HepG2 (cell line): ENCODE measurements around the gene UBE2I. TPM values are rescaled to one million over a fixed set of nuclear protein-coding genes. Genes with fewer than 3 reads are reported as not detected.

Experiments
- ATAC-seq: fragments of 200-7000 bp; cut with Tn5 transposase; 3 replicates; pipeline ENCODE4 v1.9.1; 2020; ENCODE audit warnings: mild to moderate bottlenecking, moderate library complexity
- BruUV-seq: library from RNA; stranded (reverse); fragments of 400-500 nt; replicated peaks from 2 replicates; lab custom pipeline; 2021; lab: Mats Ljungman, UMichigan
- CTCF ChIA-PET: fragments of 300-600 bp; formaldehyde crosslinking; extraction: SDS; loops from one replicate; lab custom pipeline; 2021; ENCODE audit warnings: low total read pairs, inconsistent platforms, low intra/inter-chr PET ratio; lab: Yijun Ruan, JAX
- POLR2A ChIA-PET: fragments of 350-600 bp; sonication (Branson Sonifier 250); formaldehyde crosslinking; loops from one replicate; lab custom pipeline; 2020; ENCODE audit warnings: antibody characterized with exemption, inconsistent platforms; lab: Yijun Ruan, JAX
- DNase-seq: peaks from one replicate; pipeline ENCODE4 v3.0.0-alpha.2; 2015; ENCODE audit warnings: low spot score
- FAIRE-seq: peaks from 3 replicates; lab custom pipeline; 2011; peaks lifted over from hg19 to GRCh38; lab: Jason Lieb, UNC
- H2AFZ ChIP-seq: one replicate; pipeline ENCODE4 v1.6.1; 2011; ENCODE audit warnings: low read length, inconsistent platforms
- H3K27ac ChIP-seq: fragments of 300-600 bp; 3 replicates; pipeline ENCODE4 v1.8.0; 2011; ENCODE audit warnings: mixed run types, mild to moderate bottlenecking, mixed read lengths, low read length, inconsistent platforms; ENCODE audit not compliant: insufficient read depth; ENCODE audit errors: extremely low read length
- H3K27me3 ChIP-seq, 2 experiments: fragments of 200-600 bp in 1 of 2; 2 replicates in 1 of 2; 3 replicates in 1 of 2; pipeline versions ENCODE4 v1.6.0 to v1.8.0; 2011; ENCODE audit warnings: low read length in 2 of 2, mild to moderate bottlenecking in 2 of 2, moderate library complexity in 2 of 2, inconsistent platforms in 1 of 2; ENCODE audit not compliant: insufficient read depth in 2 of 2, control insufficient read depth in 1 of 2
- H3K36me3 ChIP-seq, 2 experiments: fragments of 200-600 bp in 1 of 2; replicated peaks in 1 of 2; 2 replicates in 1 of 2; 3 replicates in 1 of 2; pipeline versions ENCODE4 v1.5.1 to v1.8.0; 2011; ENCODE audit warnings: low read length in 2 of 2, inconsistent platforms in 1 of 2; ENCODE audit not compliant: insufficient read depth in 2 of 2, control insufficient read depth in 1 of 2
- H3K4me1 ChIP-seq: 2 replicates; pipeline ENCODE4 v1.5.1; 2012; ENCODE audit warnings: low read length, inconsistent platforms; ENCODE audit not compliant: insufficient read depth
- H3K4me2 ChIP-seq: 2 replicates; pipeline ENCODE4 v1.6.0; 2011; ENCODE audit warnings: low read depth, low read length, inconsistent platforms
- H3K4me3 ChIP-seq, 3 experiments: fragments of 200-600 bp in 1 of 3; sonication (generic), shearing (Covaris generic) in 1 of 3; replicated peaks in 1 of 3; 2 replicates each; pipeline ENCODE4 v1.5.1; 2011 to 2016; ENCODE audit warnings: low read length in 3 of 3, inconsistent platforms in 2 of 3, low read depth in 2 of 3, mild to moderate bottlenecking in 2 of 3, control low read depth in 1 of 3, mixed read lengths in 1 of 3; ENCODE audit not compliant: insufficient read depth in 1 of 3
- H3K79me2 ChIP-seq: one replicate; pipeline ENCODE4 v1.6.1; 2011; ENCODE audit warnings: low read length, inconsistent platforms; ENCODE audit not compliant: insufficient read depth
- H3K9ac ChIP-seq: 2 replicates; pipeline ENCODE4 v1.6.0; 2011; ENCODE audit warnings: mild to moderate bottlenecking, low read depth, low read length, inconsistent platforms; ENCODE audit not compliant: insufficient read depth
- H3K9me3 ChIP-seq: 2 replicates; pipeline ENCODE4 v1.5.1; 2012; ENCODE audit warnings: mild to moderate bottlenecking, low read length
- H4K20me1 ChIP-seq: 2 replicates; pipeline ENCODE4 v1.6.0; 2011; ENCODE audit warnings: inconsistent platforms, mild to moderate bottlenecking, low read length, moderate library complexity; ENCODE audit not compliant: insufficient read depth
- BORCS8-MEF2B ChIP-seq: sonication (generic); formaldehyde crosslinking; IDR thresholded peaks from 2 replicates; pipeline ENCODE4 v1.8.0; 2022; ENCODE audit warnings: mild to moderate bottlenecking, missing genetic modification reagents
- HHEX ChIP-seq: IDR thresholded peaks from 2 replicates; pipeline ENCODE4 v1.6.1; 2016; ENCODE audit warnings: control low read depth
- SMC3 ChIP-seq: IDR thresholded peaks from 2 replicates; pipeline ENCODE4 v1.6.1; 2011; ENCODE audit warnings: low read length, improper control_type of control experiment
- THAP11 ChIP-seq: IDR thresholded peaks from 2 replicates; pipeline ENCODE4 v1.6.1; 2016; ENCODE audit warnings: missing biosample characterization, missing genetic modification reagents
- ZKSCAN8 ChIP-seq: IDR thresholded peaks from 2 replicates; pipeline ENCODE4 v1.6.1; 2016; ENCODE audit warnings: borderline replicate concordance, missing genetic modification reagents, missing compliant biosample characterization
- ZNF33A ChIP-seq: sonication (generic); formaldehyde crosslinking; IDR thresholded peaks from 2 replicates; pipeline ENCODE4 v1.5.1; 2020; ENCODE audit warnings: missing genetic modification reagents, mild to moderate bottlenecking, moderate library complexity, borderline replicate concordance
- ZNF460 ChIP-seq: sonication (generic); formaldehyde crosslinking; IDR thresholded peaks from 2 replicates; pipeline ENCODE4 v1.5.1; 2020; ENCODE audit warnings: missing genetic modification reagents, mild to moderate bottlenecking, borderline replicate concordance
- ZNF816 ChIP-seq: sonication (generic); formaldehyde crosslinking; IDR thresholded peaks from 2 replicates; pipeline ENCODE4 v1.8.0; 2022; ENCODE audit warnings: missing genetic modification reagents, mild to moderate bottlenecking, borderline replicate concordance
- ZNF841 ChIP-seq: sonication (generic); formaldehyde crosslinking; IDR thresholded peaks from 2 replicates; pipeline ENCODE4 v1.8.1; 2023; ENCODE audit warnings: missing genetic modification reagents, borderline replicate concordance
- WGBS: methylation state at CpG from one replicate; pipeline ENCODE4 v1.1.6; 2017; ENCODE audit warnings: low lambda C conversion rate; 5-methylcytosine and 5-hydroxymethylcytosine counted together
- in situ Hi-C: cut with HindIII; loops from 2 replicates; pipeline ENCODE4 v1.10.0; 2017; ENCODE audit warnings: low pct_unique_long_range_greater_than_20kb; ENCODE audit not compliant: extremely low pct_ligation_motif_present
- intact Hi-C: fragments of 100-400 bp; cut with micrococcal nuclease; formaldehyde crosslinking; loops from one replicate; pipeline ENCODE4 v1.10.0; 2022; ENCODE audit not compliant: unreplicated experiment
- polyA plus RNA-seq, 8 experiments: library from polyadenylated mRNA; depleted of rRNA in 3 of 8; stranded (reverse) in 7 of 8; unstranded in 1 of 8; fragments of >200 nt; fragmentation: Illumina TruSeq in 4 of 8; extraction: Trizol in 4 of 8; gene quantifications; 2 replicates each; pipeline versions ENCODE4 v1.2.1 to v1.2.3, GENCODE V29; 2011 to 2016; ENCODE audit warnings: low read depth in 4 of 8, missing spikeins in 1 of 8, mixed read lengths in 1 of 8; ENCODE audit not compliant: insufficient read depth in 1 of 8
- total RNA-seq, 5 experiments: library from RNA; depleted of rRNA; stranded (reverse); fragments of >200 nt; fragmentation: Illumina TruSeq; extraction: Trizol; gene quantifications; 2 replicates each; pipeline ENCODE4 v1.2.3, GENCODE V29; 2016; ENCODE audit warnings: low read depth in 1 of 5
- TF ChIP-seq, protein P1 (sequence below): sonication (generic); formaldehyde crosslinking; conservative IDR thresholded peaks from 2 replicates; pipeline ENCODE4 v1.4.0; 2020; ENCODE audit warnings: missing genetic modification reagents
- TF ChIP-seq, protein P2 (sequence below): sonication (generic); formaldehyde crosslinking; IDR thresholded peaks from 2 replicates; pipeline ENCODE4 v1.5.0; 2020; ENCODE audit warnings: mild to moderate bottlenecking, missing genetic modification reagents, borderline replicate concordance

Gene UBE2I
- total and polyA plus RNA-seq, 2 of the 13 experiments (the other 11 are each of a cell fraction or from before 2014, with no cell fraction given) = 75.8 to 98.9 TPM

DNA sequence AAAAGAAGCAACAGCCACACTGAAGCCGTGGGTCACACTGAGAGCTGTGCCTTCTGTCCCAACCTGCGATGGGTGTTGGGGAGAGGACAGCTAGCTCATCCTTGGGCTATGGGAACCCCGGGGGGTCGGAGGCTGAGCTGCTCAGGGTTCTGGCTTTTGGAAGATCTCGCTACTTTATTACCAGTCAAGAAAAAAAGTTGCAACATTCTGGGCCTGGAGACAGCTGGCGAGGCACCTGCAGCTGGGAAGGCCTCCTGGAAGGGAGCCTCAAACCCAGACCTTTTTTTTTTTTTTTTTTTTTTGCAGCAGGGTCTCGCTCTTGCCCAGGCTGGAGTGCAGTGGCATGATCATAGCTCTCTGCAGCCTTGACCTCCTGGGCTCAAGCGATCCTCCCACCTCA is 28.7 kb upstream of the UBE2I start:
- H3K9ac ChIP-seq = no peak overlapping the region
- intact Hi-C loops = no loop called here
- no peak for DNase-seq
- in situ Hi-C loops = no loop called here
- no peaks in the 10 kb centered on the region for H3K79me2 ChIP-seq
- no peak for ATAC-seq
- ChIA-PET POLR2A (no interaction called here), CTCF (no interaction called here)
- no peak overlapping the region for H3K4me2 ChIP-seq
- peaks cover 39 to 87% of the 10 kb centered on the region in 2 experiments for H3K27me3 ChIP-seq
- no peaks in the 10 kb centered on the region for H3K36me3 ChIP-seq
- 58% methylated on average over 7 of the region's 8 CpGs for WGBS
- H3K27ac ChIP-seq = no peak overlapping the region
- no TSS peak for BruUV-seq
- H3K9me3 ChIP-seq = no peaks in the 10 kb centered on the region
- H4K20me1 ChIP-seq = no peaks in the 10 kb centered on the region
- no peak for FAIRE-seq
- TF ChIP-seq, protein P1, sequence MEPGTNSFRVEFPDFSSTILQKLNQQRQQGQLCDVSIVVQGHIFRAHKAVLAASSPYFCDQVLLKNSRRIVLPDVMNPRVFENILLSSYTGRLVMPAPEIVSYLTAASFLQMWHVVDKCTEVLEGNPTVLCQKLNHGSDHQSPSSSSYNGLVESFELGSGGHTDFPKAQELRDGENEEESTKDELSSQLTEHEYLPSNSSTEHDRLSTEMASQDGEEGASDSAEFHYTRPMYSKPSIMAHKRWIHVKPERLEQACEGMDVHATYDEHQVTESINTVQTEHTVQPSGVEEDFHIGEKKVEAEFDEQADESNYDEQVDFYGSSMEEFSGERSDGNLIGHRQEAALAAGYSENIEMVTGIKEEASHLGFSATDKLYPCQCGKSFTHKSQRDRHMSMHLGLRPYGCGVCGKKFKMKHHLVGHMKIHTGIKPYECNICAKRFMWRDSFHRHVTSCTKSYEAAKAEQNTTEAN (CRISPR knock-in tag) = no peak
- no peak for TF ChIP-seq ZNF33A (CRISPR knock-in tag)
- no peak for TF ChIP-seq ZKSCAN8 (CRISPR knock-in tag)
- no peak for TF ChIP-seq SMC3
- H2AFZ ChIP-seq = no peak overlapping the region
- H3K4me1 ChIP-seq = no peaks in the 10 kb centered on the region
- H3K4me3 ChIP-seq = no peak overlapping the region

DNA sequence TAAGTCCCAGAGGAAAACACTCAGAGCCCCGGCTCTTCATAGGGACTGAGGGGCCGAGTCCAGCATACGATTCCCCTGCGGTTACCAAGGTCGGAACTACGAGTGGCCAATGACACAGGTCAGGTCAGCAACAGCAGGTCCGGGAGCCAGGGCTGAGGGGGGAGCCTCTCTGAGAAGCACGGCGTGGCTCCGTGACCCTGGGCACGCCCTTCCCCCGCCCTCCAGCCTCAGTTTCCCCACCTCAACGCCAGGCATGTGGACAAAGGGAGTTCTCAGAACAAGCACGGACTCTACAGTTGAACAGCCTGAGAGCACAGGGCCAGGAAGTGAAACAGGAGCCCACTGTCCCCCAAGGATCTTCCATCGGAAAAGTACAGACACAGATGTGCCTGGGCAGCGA is 27.9 kb upstream of the UBE2I start:
- TF ChIP-seq, protein P2, sequence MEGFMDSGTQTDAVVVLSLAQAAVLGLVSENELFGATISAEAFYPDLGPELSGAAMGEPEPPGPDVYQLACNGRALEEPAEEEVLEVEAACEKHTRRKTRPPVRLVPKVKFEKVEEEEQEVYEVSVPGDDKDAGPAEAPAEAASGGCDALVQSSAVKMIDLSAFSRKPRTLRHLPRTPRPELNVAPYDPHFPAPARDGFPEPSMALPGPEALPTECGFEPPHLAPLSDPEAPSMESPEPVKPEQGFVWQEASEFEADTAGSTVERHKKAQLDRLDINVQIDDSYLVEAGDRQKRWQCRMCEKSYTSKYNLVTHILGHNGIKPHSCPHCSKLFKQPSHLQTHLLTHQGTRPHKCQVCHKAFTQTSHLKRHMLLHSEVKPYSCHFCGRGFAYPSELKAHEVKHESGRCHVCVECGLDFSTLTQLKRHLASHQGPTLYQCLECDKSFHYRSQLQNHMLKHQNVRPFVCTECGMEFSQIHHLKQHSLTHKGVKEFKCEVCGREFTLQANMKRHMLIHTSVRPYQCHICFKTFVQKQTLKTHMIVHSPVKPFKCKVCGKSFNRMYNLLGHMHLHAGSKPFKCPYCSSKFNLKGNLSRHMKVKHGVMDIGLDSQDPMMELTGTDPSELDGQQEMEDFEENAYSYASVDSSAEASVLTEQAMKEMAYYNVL = no peak
- TF ChIP-seq ZNF841 (CRISPR knock-in tag) (no peak), ZNF460 (CRISPR knock-in tag) (no peak), HHEX (no peak), ZNF816 (CRISPR knock-in tag) (no peak), BORCS8-MEF2B (CRISPR knock-in tag) (no peak), THAP11 (CRISPR knock-in tag) (no peak)
- no peaks in the 10 kb centered on the region for H3K79me2 ChIP-seq
- 29% methylated on average over 4 of the region's 16 CpGs for WGBS
- no peaks in the 10 kb centered on the region for H3K4me1 ChIP-seq
- no peak overlapping the region for H3K4me3 ChIP-seq
- BruUV-seq = no TSS peak
- CTCF ChIA-PET = no interaction called here
- in situ Hi-C loops = no loop called here
- H3K27me3 ChIP-seq = peaks cover 39 to 87% of the 10 kb centered on the region in 2 experiments
- no peak overlapping the region for H3K27ac ChIP-seq
- no peaks in the 10 kb centered on the region for H3K36me3 ChIP-seq
- H4K20me1 ChIP-seq = no peaks in the 10 kb centered on the region
- H3K9ac ChIP-seq = no peak overlapping the region
- ATAC-seq (no peak), DNase-seq (no peak), FAIRE-seq (no peak)
- no peak overlapping the region for H3K4me2 ChIP-seq
- intact Hi-C loops = no loop called here
- H2AFZ ChIP-seq = no peak overlapping the region
- H3K9me3 ChIP-seq = no peaks in the 10 kb centered on the region
- POLR2A ChIA-PET = no interaction called here
